ENCODE measurements around the gene NAPG.

GRCh38 chr18:10526561-10526949 is 728 bp downstream of the NAPG start:
- TF ChIP-seq, protein P1, sequence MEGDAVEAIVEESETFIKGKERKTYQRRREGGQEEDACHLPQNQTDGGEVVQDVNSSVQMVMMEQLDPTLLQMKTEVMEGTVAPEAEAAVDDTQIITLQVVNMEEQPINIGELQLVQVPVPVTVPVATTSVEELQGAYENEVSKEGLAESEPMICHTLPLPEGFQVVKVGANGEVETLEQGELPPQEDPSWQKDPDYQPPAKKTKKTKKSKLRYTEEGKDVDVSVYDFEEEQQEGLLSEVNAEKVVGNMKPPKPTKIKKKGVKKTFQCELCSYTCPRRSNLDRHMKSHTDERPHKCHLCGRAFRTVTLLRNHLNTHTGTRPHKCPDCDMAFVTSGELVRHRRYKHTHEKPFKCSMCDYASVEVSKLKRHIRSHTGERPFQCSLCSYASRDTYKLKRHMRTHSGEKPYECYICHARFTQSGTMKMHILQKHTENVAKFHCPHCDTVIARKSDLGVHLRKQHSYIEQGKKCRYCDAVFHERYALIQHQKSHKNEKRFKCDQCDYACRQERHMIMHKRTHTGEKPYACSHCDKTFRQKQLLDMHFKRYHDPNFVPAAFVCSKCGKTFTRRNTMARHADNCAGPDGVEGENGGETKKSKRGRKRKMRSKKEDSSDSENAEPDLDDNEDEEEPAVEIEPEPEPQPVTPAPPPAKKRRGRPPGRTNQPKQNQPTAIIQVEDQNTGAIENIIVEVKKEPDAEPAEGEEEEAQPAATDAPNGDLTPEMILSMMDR (IDR thresholded peaks at IDR 0.05 in 8 of 11, conservative IDR thresholded peaks at IDR 0.05 in 3 of 11) = no peak
- no peak for TF ChIP-seq POLR2A (IDR thresholded peaks at IDR 0.05)

Data from spleen (tissue), 7 donors.